8988T (cell line): ENCODE results near the gene GPBP1.
"Not testable (repeated sequence)": the region's sequence is repeated elsewhere in the genome, so short reads cannot be mapped to it uniquely, and the experiment has no call there.

ENCODE experiments used
- DNase-seq: peaks from one replicate; pipeline ENCODE4 v3.0.0; 2011

The GPBP1 gene

GRCh38 chr5:57292336-57292735 lies 118.5 kb downstream of the GPBP1 start:
- DNase-seq: no peak

GRCh38 chr5:57298295-57298984 lies 124.6 kb downstream of the GPBP1 start:
- no peak for DNase-seq

GRCh38 chr5:57298985-57299491 lies 125.2 kb downstream of the GPBP1 start:
- DNase-seq: no peak

- no peak for DNase-seq
Measured at GRCh38 chr5:57299986-57300385, 126.1 kb downstream of the GPBP1 start.

- DNase-seq: no peak
Measured at GRCh38 chr5:57302164-57302563, 128.3 kb downstream of the GPBP1 start.

- DNase-seq: no peak
Measured at GRCh38 chr5:57302643-57303042, 128.8 kb downstream of the GPBP1 start.

- no peak for DNase-seq
Measured at GRCh38 chr5:57303985-57304384, 130.1 kb downstream of the GPBP1 start.

GRCh38 chr5:57304931-57305330 lies 131.1 kb downstream of the GPBP1 start:
- no peak for DNase-seq

GRCh38 chr5:57306359-57306758 lies 132.5 kb downstream of the GPBP1 start:
- no peak for DNase-seq

- no peak for DNase-seq
Measured at GRCh38 chr5:57307516-57307915, 133.7 kb downstream of the GPBP1 start.

GRCh38 chr5:57309022-57309421 lies 135.2 kb downstream of the GPBP1 start:
- not testable (repeated sequence) for DNase-seq

- no peak for DNase-seq
Measured at GRCh38 chr5:57311251-57311650, 137.4 kb downstream of the GPBP1 start.

GRCh38 chr5:57311921-57312735 lies 138.3 kb downstream of the GPBP1 start:
- no peak for DNase-seq

- DNase-seq: no peak
Measured at GRCh38 chr5:57313716-57314115, 139.9 kb downstream of the GPBP1 start.
